ENCODE results near the gene A4GALT. TPM values are rescaled to one million over a fixed set of nuclear protein-coding genes. Genes with fewer than 3 reads are reported as not detected.

A4GALT gene
- total RNA-seq, 1 experiment from 2014 or later, result 3.4 TPM

DNA sequence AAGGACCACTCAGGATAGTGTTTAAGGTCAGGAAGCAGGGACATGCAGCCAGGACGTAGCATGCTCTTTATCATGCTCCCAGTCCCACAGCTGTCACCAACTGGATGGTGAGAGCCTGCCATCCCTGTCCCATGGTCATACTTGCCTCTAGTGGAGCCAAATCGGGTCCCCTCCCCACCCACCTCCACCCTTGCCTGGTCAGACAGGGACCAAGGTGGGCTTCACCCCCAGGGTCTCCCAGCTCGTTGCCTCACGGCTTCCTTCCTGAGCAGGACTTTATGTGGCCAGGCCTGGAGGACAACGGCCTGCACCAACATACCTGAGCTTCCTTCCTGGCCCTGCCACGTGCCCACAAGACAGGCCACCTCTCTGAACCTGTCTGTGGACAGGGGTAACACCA is 19.8 kb downstream of the A4GALT start:
- Histone ChIP-seq H3K9me3 (ENCODE audit: control insufficient read depth, low read depth, low read length) (no peaks in the 10 kb centered on the region), H4K5ac (ENCODE audit: insufficient read length, low read depth, low read length) (no peak overlapping the region), H2BK12ac (ENCODE audit: insufficient read length, low read depth, low read length) (no peak overlapping the region), H3K27ac (ENCODE audit: insufficient read length, low read depth, low read length) (no peak overlapping the region), H3K9ac (ENCODE audit: extremely low read depth, insufficient read length, low read length) (no peak overlapping the region), H3K23ac (ENCODE audit: insufficient read length, low read depth, low read length) (no peak overlapping the region), H3K4me2 (ENCODE audit: insufficient read depth, insufficient read length, low read length) (no peak overlapping the region), H3K23me2 (ENCODE audit: insufficient read length, low read depth, low read length, poor library complexity, severe bottlenecking) (no peaks in the 10 kb centered on the region), H2AFZ (ENCODE audit: low read length) (no peak overlapping the region), H3K4me1 (ENCODE audit: insufficient read depth, low read length) (peaks cover 2% of the 10 kb centered on the region; the same call in 1 of the 2 replicates), H3T11ph (ENCODE audit: low read length) (no peak overlapping the region), H3K27me3 (ENCODE audit: insufficient read depth, low read length) (no peaks in the 10 kb centered on the region; the same call in 1 of the 2 replicates), H2BK120ac (ENCODE audit: low read depth, low read length, poor library complexity, severe bottlenecking) (no peak overlapping the region), H3K18ac (ENCODE audit: insufficient read length, low read depth, low read length) (no peak overlapping the region), H4K20me1 (ENCODE audit: control insufficient read depth, insufficient read depth, insufficient read length) (no peaks in the 10 kb centered on the region), H3K79me2 (ENCODE audit: insufficient read depth, low read length) (no peaks in the 10 kb centered on the region), H2BK5ac (ENCODE audit: insufficient read length, low read length) (no peak overlapping the region), H2AK5ac (ENCODE audit: insufficient read length, low read length) (no peak overlapping the region), H4K91ac (ENCODE audit: insufficient read length, low read depth, low read length) (no peak overlapping the region), H3K14ac (ENCODE audit: insufficient read depth, low read length) (no peak overlapping the region), H2BK20ac (ENCODE audit: low read depth, low read length, poor library complexity, severe bottlenecking) (no peak overlapping the region), H2BK15ac (ENCODE audit: low read depth, low read length) (no peak overlapping the region), H4K8ac (replicated peaks; ENCODE audit: insufficient read length, low read depth, low read length) (no peak overlapping the region), H3K79me1 (ENCODE audit: insufficient read depth, low read depth, low read length, poor library complexity, severe bottlenecking) (no peaks in the 10 kb centered on the region), H3K56ac (ENCODE audit: insufficient read length, low read depth, low read length) (no peak overlapping the region), H3K4ac (ENCODE audit: low read depth, low read length) (no peak overlapping the region)
- TF ChIP-seq, protein P1, sequence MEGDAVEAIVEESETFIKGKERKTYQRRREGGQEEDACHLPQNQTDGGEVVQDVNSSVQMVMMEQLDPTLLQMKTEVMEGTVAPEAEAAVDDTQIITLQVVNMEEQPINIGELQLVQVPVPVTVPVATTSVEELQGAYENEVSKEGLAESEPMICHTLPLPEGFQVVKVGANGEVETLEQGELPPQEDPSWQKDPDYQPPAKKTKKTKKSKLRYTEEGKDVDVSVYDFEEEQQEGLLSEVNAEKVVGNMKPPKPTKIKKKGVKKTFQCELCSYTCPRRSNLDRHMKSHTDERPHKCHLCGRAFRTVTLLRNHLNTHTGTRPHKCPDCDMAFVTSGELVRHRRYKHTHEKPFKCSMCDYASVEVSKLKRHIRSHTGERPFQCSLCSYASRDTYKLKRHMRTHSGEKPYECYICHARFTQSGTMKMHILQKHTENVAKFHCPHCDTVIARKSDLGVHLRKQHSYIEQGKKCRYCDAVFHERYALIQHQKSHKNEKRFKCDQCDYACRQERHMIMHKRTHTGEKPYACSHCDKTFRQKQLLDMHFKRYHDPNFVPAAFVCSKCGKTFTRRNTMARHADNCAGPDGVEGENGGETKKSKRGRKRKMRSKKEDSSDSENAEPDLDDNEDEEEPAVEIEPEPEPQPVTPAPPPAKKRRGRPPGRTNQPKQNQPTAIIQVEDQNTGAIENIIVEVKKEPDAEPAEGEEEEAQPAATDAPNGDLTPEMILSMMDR (conservative IDR thresholded peaks at IDR 0.05), result no peak
- H3K27me3 Mint-ChIP-seq (ENCODE audit: low read depth), result no peaks in the 10 kb centered on the region
- H3K4me3 Mint-ChIP-seq, result no peak overlapping the region
- H3K4me1 Mint-ChIP-seq, result peaks cover 20 to 31% of the 10 kb centered on the region in 2 experiments
- no peak for DNase-seq
- H3K27ac Mint-ChIP-seq, result no peak overlapping the region
- no peaks in the 10 kb centered on the region for H3K36me3 Mint-ChIP-seq (ENCODE audit: insufficient read depth in 1 of 3, low read depth in 3 of 3)
- H3K9me3 Mint-ChIP-seq, result no peaks in the 10 kb centered on the region
- WGBS (ENCODE audit: extremely low coverage, insufficient read length, low lambda C conversion rate), result no CpG with 5 or more reads among the region's 6 CpGs
